MG63 (cell line): ENCODE measurements around the gene HABP2. TPM values are rescaled to one million over a fixed set of nuclear protein-coding genes. Genes with fewer than 3 reads are reported as not detected.

ENCODE experiments used
- DNase-seq: peaks from one replicate; pipeline ENCODE4 v3.0.0-alpha.2; 2020
- H3K27me3 ChIP-seq: fragments of 250-450 bp; sonication (Bioruptor Pico); 2 replicates; pipeline ENCODE4 v1.5.1; 2020; ENCODE audit warnings: mild to moderate bottlenecking, moderate library complexity
- H3K36me3 ChIP-seq: fragments of 250-450 bp; sonication (Bioruptor Pico); 2 replicates; pipeline ENCODE4 v1.5.1; 2020; ENCODE audit warnings: mild to moderate bottlenecking, moderate library complexity
- H3K4me3 ChIP-seq: fragments of 250-450 bp; sonication (Bioruptor Pico); 2 replicates; pipeline ENCODE4 v1.5.1; 2020; ENCODE audit warnings: mild to moderate bottlenecking, moderate library complexity
- H3K9me3 ChIP-seq: fragments of 250-450 bp; sonication (Bioruptor Pico); 2 replicates; pipeline ENCODE4 v1.5.1; 2020; ENCODE audit warnings: mild to moderate bottlenecking, moderate library complexity
- total RNA-seq: library from RNA; depleted of rRNA; stranded (reverse); fragments of >200 nt; shearing (Covaris generic); gene quantifications from 2 replicates; pipeline ENCODE4 v1.2.3, GENCODE V29; 2014; ENCODE audit warnings: low replicate concordance; rRNA removed

Gene HABP2
- total RNA-seq: not detected in 2 replicates

DNA sequence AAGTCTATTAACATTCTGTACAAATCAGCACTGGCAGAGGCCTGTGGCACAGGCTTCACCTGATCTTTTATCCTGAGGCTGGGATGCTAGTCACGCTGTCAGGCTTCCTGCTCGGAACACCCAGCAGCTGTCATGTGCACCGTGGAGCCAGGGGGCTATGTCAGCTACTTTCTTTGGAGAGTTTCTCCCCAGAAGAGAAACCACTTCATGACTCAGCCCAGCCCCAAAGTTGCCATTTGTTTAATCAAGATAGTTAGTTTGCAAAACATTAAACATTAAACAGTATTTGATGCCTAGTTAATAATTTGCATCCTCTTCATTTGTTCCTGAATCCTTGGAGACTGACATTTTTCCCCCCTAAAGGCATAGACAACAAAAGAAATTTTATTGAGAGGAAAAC lies at the start of gene HABP2:
TSS of gene HABP2 (plus strand) at position 353 of the 400 bp plus-strand sequence. CDS start 69 bp downstream, outside the sequence.
- no peaks in the 10 kb centered on the region for H3K27me3 ChIP-seq
- H3K4me3 ChIP-seq: no peak within 1 kb of the TSS
- H3K36me3 ChIP-seq: no peaks in the 10 kb centered on the region
- DNase-seq: no peak
- H3K9me3 ChIP-seq: no peaks in the 10 kb centered on the region

GRCh38 chr10:113503930-113504329 lies 48.9 kb upstream of the HABP2 start:
- no peak for DNase-seq
- no peak overlapping the region for H3K4me3 ChIP-seq
- H3K9me3 ChIP-seq: peaks cover 5% of the 10 kb centered on the region
- H3K36me3 ChIP-seq: no peaks in the 10 kb centered on the region
- H3K27me3 ChIP-seq: no peaks in the 10 kb centered on the region; the same call in 1 of the 2 replicates

- no peak overlapping the region for H3K4me3 ChIP-seq
- H3K27me3 ChIP-seq: no peaks in the 10 kb centered on the region; the same call in 1 of the 2 replicates
- H3K36me3 ChIP-seq: no peaks in the 10 kb centered on the region
- no peak for DNase-seq
- peaks cover 5% of the 10 kb centered on the region for H3K9me3 ChIP-seq
Observed at GRCh38 chr10:113504423-113504822, 48.4 kb upstream of the HABP2 start.

GRCh38 chr10:113506476-113506875 lies 46.4 kb upstream of the HABP2 start:
- Histone ChIP-seq H3K9me3 (peaks cover 22% of the 10 kb centered on the region), H3K27me3 (no peaks in the 10 kb centered on the region; the same call in 1 of the 2 replicates), H3K36me3 (no peaks in the 10 kb centered on the region), H3K4me3 (no peak overlapping the region)
- no peak for DNase-seq

GRCh38 chr10:113511419-113511818 lies 41.4 kb upstream of the HABP2 start:
- no peaks in the 10 kb centered on the region for H3K27me3 ChIP-seq
- no peak for DNase-seq
- H3K4me3 ChIP-seq: no peak overlapping the region
- H3K9me3 ChIP-seq: peaks cover 31% of the 10 kb centered on the region
- no peaks in the 10 kb centered on the region for H3K36me3 ChIP-seq

DNA sequence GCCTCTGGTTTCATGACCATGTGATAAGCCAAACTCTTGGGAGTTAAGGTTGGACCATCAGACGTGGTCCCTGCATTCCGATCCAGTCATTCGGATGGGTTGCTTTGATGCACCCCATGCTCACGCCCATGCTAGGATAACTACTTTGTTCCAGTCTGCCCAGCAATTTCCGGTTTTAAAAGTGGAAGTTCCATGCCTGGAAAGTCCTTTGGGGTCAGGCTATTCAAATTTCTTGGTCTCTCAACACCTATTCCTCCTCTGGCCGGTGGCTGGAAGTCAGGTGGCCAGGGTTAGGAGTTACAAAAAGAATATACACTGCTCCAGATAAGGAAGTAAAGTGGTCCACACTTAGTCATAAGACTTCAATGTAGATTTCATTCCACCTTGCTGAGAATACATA lies 37.7 kb upstream of the HABP2 start:
- Histone ChIP-seq H3K27me3 (no peaks in the 10 kb centered on the region), H3K36me3 (no peaks in the 10 kb centered on the region), H3K9me3 (peaks cover 24% of the 10 kb centered on the region), H3K4me3 (no peak overlapping the region)
- DNase-seq: no peak

- no peak overlapping the region for H3K4me3 ChIP-seq
- no peaks in the 10 kb centered on the region for H3K36me3 ChIP-seq
- peak; percentile 47 for DNase-seq
- H3K9me3 ChIP-seq: peaks cover 20% of the 10 kb centered on the region
- H3K27me3 ChIP-seq: no peaks in the 10 kb centered on the region
Observed at GRCh38 chr10:113515601-113516000, 37.3 kb upstream of the HABP2 start.

GRCh38 chr10:113516061-113516460 lies 36.8 kb upstream of the HABP2 start:
- no peaks in the 10 kb centered on the region for H3K27me3 ChIP-seq
- DNase-seq: no peak
- H3K36me3 ChIP-seq: no peaks in the 10 kb centered on the region
- H3K9me3 ChIP-seq: peaks cover 15% of the 10 kb centered on the region
- H3K4me3 ChIP-seq: no peak overlapping the region

DNA sequence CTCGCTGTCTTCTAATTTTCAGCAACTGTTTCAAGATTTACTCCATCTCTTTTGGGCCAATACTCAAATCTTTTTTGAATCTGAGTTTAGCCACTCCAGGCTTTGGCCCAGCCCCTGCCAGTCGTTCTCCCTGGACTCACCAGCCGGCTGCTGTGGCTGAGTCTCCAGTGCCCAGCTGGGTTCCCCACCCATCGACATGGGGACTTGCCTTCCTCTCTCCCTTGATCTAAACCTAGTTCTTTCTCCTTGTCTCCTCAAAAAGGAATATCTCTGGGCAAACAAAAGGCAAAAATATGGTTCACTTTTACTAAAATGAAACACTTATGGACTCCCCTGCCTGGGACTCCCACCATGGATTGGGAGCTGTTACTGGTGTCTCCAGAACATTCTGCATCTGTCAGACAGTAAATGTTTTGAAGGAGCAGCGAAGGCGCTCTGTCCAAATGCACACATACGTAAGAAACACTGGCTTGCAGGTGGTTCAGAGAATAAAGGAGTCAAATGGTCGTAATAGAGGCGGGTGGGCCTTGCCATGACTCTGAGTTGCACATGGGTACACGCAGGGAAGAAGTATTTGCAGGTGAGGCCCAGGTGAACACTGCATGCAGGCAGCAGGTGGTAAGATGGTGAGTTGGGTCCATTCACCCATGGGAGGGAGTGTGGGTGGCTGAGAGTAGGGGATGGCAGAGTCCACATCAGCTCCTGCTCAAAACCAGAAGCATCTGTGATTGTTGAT lies 35.5 kb upstream of the HABP2 start:
- no peaks in the 10 kb centered on the region for H3K27me3 ChIP-seq
- DNase-seq: no peak
- no peak overlapping the region for H3K4me3 ChIP-seq
- H3K36me3 ChIP-seq: no peaks in the 10 kb centered on the region
- peaks cover 4% of the 10 kb centered on the region for H3K9me3 ChIP-seq

- Histone ChIP-seq H3K36me3 (no peaks in the 10 kb centered on the region), H3K4me3 (no peak overlapping the region), H3K27me3 (no peaks in the 10 kb centered on the region), H3K9me3 (peaks cover 4% of the 10 kb centered on the region)
- no peak for DNase-seq
Observed at GRCh38 chr10:113517901-113518260, 35.0 kb upstream of the HABP2 start.

- DNase-seq: no peak
- Histone ChIP-seq H3K9me3 (peaks cover under 1% of the 10 kb centered on the region), H3K4me3 (no peak overlapping the region), H3K27me3 (no peaks in the 10 kb centered on the region; the same call in 1 of the 2 replicates), H3K36me3 (no peaks in the 10 kb centered on the region)
Observed at GRCh38 chr10:113518415-113518814, 34.4 kb upstream of the HABP2 start.

GRCh38 chr10:113518816-113519591 lies 33.8 kb upstream of the HABP2 start:
- no peak overlapping the region for H3K4me3 ChIP-seq
- no peak for DNase-seq
- H3K27me3 ChIP-seq: no peaks in the 10 kb centered on the region; the same call in 1 of the 2 replicates
- H3K36me3 ChIP-seq: no peaks in the 10 kb centered on the region
- H3K9me3 ChIP-seq: no peaks in the 10 kb centered on the region

DNA sequence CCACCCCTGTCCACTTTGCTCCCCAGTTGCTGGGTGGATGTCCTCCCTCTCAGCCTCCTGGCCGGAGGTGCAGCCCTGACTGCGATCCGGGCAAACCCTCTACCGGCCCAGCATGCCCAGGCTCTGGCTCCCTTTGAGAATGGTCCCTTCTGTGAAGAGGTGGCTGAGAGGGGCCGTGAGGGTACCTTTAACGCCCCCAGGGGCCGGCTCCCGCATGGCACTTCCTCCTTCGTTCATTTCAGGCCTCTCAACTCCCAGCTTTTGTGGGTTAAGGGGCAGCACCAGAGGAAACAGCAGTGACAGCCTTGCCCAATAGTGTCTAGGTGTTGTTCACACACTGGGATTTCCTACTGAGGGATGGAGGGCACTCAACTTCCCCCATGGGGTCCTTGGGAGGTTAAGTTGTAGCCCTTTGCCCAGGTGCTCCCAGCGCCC lies 33.2 kb upstream of the HABP2 start:
- Histone ChIP-seq H3K27me3 (no peaks in the 10 kb centered on the region; the same call in 1 of the 2 replicates), H3K9me3 (no peaks in the 10 kb centered on the region), H3K4me3 (no peak overlapping the region), H3K36me3 (no peaks in the 10 kb centered on the region)
- no peak for DNase-seq

DNA sequence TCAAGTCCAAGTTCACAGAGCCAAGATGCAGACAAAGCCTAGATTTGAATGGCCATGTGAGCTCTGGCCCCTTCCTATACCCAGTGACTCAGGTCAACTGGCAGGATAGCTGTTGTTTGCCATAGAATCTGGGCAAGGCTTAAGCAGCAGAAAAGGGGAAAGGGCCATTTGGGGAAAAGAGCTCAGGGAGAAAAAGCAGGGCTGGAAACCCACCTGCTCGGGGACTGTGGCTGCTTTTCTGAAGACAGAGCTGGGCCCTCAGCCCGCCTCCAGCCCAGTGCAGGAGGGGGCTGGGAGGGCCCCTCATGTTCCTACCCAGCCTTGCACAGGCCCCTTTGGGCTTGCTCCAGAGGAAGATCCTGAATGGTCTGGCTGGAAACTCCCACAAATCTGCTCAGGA lies 32.6 kb upstream of the HABP2 start:
- no peak overlapping the region for H3K4me3 ChIP-seq
- H3K9me3 ChIP-seq: no peaks in the 10 kb centered on the region
- DNase-seq: peak; percentile 35
- no peaks in the 10 kb centered on the region for H3K36me3 ChIP-seq
- H3K27me3 ChIP-seq: no peaks in the 10 kb centered on the region; the same call in 1 of the 2 replicates

DNA sequence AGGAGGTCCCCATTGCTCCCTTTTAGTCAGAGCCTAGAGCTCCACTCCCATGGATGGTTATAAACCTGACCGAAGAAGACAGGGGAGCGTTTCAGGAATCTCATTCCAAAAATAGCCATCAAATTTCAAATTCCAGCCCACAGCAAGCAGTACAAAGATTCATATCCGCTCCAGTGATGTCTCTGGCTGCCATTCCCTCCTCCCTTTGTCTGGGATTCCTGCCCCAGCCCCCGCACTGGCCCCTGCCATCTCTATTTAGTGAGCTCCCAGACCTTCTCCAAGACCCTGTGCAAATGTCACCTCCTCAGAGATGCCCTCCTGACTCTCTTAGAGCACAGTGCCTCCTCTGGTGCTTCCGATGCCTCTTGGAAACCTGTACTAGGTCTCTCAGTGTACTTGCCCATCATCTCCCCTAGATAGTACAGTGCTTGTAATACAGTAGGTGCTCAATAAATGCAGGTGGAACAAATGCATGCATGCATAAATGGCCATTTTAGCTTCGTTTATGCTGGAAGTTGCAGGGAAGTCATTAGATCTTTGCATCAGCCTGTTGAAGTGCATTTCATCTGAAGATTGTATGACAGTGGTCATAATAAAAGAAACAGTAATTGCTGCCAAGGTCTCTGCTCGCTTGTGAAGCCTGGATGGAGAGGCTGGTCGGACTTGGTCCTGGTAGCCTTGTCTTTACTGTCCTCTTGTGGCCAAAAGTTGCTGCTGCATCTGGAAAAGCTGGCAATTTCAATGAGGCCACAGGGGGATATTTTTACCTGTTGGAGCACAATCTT lies 32.0 kb upstream of the HABP2 start:
- no peaks in the 10 kb centered on the region for H3K36me3 ChIP-seq
- peak; percentile 66 for DNase-seq
- H3K9me3 ChIP-seq: no peaks in the 10 kb centered on the region
- no peaks in the 10 kb centered on the region; the same call in 1 of the 2 replicates for H3K27me3 ChIP-seq
- no peak overlapping the region for H3K4me3 ChIP-seq

DNA sequence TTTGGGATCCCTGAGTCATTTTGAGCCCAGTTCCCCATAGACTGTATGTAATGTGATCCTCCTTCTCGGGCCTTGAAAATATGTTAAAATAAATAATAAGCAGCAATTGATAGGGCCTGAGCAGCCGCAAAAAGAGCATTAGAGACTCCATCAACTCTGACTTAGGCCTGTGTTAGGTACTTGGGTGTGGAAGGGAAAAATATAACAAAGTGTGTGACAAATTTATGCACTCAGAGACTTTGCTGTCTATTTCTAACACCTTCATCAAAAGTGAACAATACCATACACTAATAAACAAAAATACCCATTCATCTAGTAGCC lies 31.4 kb upstream of the HABP2 start:
- Histone ChIP-seq H3K36me3 (no peaks in the 10 kb centered on the region), H3K27me3 (no peaks in the 10 kb centered on the region; the same call in 1 of the 2 replicates), H3K4me3 (no peak overlapping the region), H3K9me3 (no peaks in the 10 kb centered on the region)
- DNase-seq: no peak

DNA sequence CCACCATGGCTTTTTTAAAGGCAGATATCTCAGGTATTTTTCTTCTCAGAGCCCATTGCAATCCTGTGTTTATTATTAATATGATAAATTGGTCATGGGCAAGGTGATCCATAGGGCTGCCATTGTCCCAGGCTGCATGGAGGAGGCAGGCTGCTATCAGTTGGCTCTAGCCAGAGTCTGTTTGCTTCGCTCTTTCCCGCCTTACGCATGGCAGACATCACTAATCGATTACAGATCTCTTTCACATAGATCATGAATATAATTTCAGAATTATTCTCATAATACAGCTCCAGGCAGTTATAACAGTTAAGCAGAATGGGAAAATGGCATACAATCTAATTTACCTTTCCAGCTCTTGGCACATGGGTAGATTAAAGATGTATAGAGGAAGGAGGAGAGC lies 30.4 kb upstream of the HABP2 start:
- no peaks in the 10 kb centered on the region for H3K9me3 ChIP-seq
- DNase-seq: no peak
- H3K4me3 ChIP-seq: no peak overlapping the region
- no peaks in the 10 kb centered on the region for H3K36me3 ChIP-seq
- no peaks in the 10 kb centered on the region; the same call in 1 of the 2 replicates for H3K27me3 ChIP-seq
